ENCODE results near the gene C8G. TPM values are rescaled to one million over a fixed set of nuclear protein-coding genes. Genes with fewer than 3 reads are reported as not detected.

C8G gene
- total and polyA plus RNA-seq, 2 of the 8 experiments (the other 6 are each of a cell fraction or from before 2014, with no cell fraction given): 0.62 to 0.80 TPM

DNA sequence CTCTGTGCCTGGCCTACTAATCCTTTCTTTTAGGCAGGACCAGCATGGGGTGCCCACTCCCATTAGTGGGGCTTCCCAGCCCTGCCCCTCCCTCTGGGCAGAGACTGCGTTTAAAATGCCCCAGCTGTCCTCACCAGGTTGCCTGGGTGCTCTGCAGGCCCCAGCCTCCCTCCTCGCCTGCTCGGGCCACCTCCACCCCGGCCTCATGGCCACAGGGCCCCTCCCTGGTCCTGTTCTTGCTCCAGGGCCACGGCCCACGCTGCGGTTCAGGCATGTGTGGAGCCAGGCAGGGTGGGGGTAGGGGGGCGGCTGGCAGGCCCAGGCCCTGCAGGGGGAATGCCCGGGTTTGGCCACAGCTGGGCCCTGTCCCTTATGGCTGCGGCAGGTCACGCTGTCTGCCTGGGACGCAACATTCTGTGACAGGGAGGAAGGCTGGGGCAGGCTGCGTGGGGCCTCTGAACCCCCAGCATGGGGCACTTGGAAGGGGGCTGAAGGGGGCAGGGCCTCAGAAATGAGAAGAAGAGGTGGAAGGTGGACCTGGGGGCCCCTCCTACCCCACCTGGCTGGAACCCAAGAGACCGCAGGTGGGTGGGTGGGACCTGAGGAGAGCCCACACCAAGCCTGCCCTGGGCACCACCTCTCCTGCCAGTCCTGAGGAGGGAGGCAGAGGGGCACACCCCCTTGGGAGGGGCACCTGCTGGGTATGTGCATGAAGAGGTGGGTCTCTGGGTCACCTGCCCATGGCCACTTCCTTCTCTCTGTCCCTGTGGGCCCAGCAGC lies 6.7 kb downstream of the C8G start, which contains the start of gene LCN12:
LCN12 (plus strand) TSS at position 733 of the 780 bp plus-strand sequence. CDS start 55 bp downstream, outside the sequence.
- Histone ChIP-seq H3K56ac (replicated peaks; ENCODE audit: insufficient read length, low read depth, low read length) (no peak within 1 kb of the TSS), H3K23me2 (ENCODE audit: low read depth, low read length) (peaks cover 7% of the 10 kb centered on the region; the same call in 1 of the 2 replicates), H3K27me3 (replicated peaks in 1 of 4; ENCODE audit: control insufficient read depth in 3 of 4, extremely low read depth in 1 of 4, insufficient read depth in 3 of 4, low read length in 3 of 4) (no peaks in the 10 kb centered on the region), H3K14ac (ENCODE audit: insufficient read length) (no peak within 1 kb of the TSS), H3K9me3 (ENCODE audit: insufficient read depth in 2 of 2, low read depth in 1 of 2, low read length in 1 of 2) (no peaks in the 10 kb centered on the region), H2AK5ac (ENCODE audit: low read depth, low read length) (no peak within 1 kb of the TSS), H4K5ac (ENCODE audit: insufficient read length, low read depth, low read length) (no peak within 1 kb of the TSS), H3K4ac (replicated peaks; ENCODE audit: insufficient read length, low read depth, low read length) (no peak within 1 kb of the TSS), H3K9ac (replicated peaks in 1 of 4; ENCODE audit: extremely low read depth in 1 of 4, low read depth in 3 of 4, low read length in 3 of 4) (no peak within 1 kb of the TSS), H2BK120ac (replicated peaks; ENCODE audit: low read depth, low read length) (no peak within 1 kb of the TSS), H2AFZ (ENCODE audit: low read length) (no peak within 1 kb of the TSS), H3K36me3 (ENCODE audit: control insufficient read depth in 2 of 4, insufficient read depth in 4 of 4, low read length in 3 of 4) (no peaks in the 10 kb centered on the region), H2BK15ac (ENCODE audit: low read length) (no peak within 1 kb of the TSS), H3K4me1 (replicated peaks in 1 of 4; ENCODE audit: control insufficient read depth in 3 of 4, insufficient read depth in 4 of 4, low read length in 3 of 4) (peaks cover 0 to 14% (median 10%) of the 10 kb centered on the region in 4 experiments; a peak in 5 of 7 replicates), H3K27ac (ENCODE audit: low read depth, low read length) (no peak within 1 kb of the TSS), H2BK12ac (ENCODE audit: low read depth, low read length) (0 out of 2 replicates have a peak within 1 kb of the TSS, but pooled peaks have one; percentile 50), H3K4me2 (ENCODE audit: insufficient read depth in 1 of 2, low read depth in 2 of 2, low read length in 2 of 2) (no peak within 1 kb of the TSS; a peak in 1 of 4 replicates), H3K79me1 (ENCODE audit: low read depth, low read length) (no peaks in the 10 kb centered on the region), H3K79me2 (ENCODE audit: control insufficient read depth in 1 of 2, insufficient read depth in 2 of 2, low read length in 2 of 2) (no peaks in the 10 kb centered on the region), H3K4me3 (ENCODE audit: extremely low read depth in 1 of 4, insufficient read depth in 2 of 4, low read depth in 3 of 4, low read length in 4 of 4) (no peak within 1 kb of the TSS), H4K91ac (replicated peaks; ENCODE audit: insufficient read length, low read length) (peak within 1 kb of the TSS; percentile 40), H3K18ac (ENCODE audit: extremely low read depth, low read length) (no peak within 1 kb of the TSS), H3K23ac (ENCODE audit: insufficient read length) (no peak within 1 kb of the TSS), H2BK20ac (ENCODE audit: low read length) (no peak within 1 kb of the TSS), H4K8ac (ENCODE audit: extremely low read depth, insufficient read depth, low read length) (peak within 1 kb of the TSS; percentile 51; the same call in 1 of the 2 replicates), H4K20me1 (replicated peaks in 1 of 2; ENCODE audit: control insufficient read depth in 1 of 2, insufficient read depth in 2 of 2, low read length in 2 of 2) (peaks cover 0 to 4% of the 10 kb centered on the region in 2 experiments), H2BK5ac (ENCODE audit: low read depth, low read length) (no peak within 1 kb of the TSS)
- DNase-seq (ENCODE audit: low read depth in 1 of 2, low spot score in 2 of 2): no peak
- no peak for FAIRE-seq
- ChIA-PET CTCF (ENCODE audit: partially characterized antibody) (interaction anchor here (0.9 to 5.2 kb wide), 6 partner anchors 11 to 118 kb away, joined by 3 to 21 read pairs (median 4); partner anchors contain the start of gene SAPCD2), POLR2A (ENCODE audit: partially characterized antibody) (interaction anchor here (1.0 to 1.3 kb wide), 3 partner anchors 7 to 41 kb away, joined by 3 to 5 read pairs (median 3); no protein-coding TSS in a partner anchor)
- WGBS, 2 experiments (ENCODE audit: extremely low coverage in 1 of 2, insufficient coverage in 1 of 2, insufficient read length in 1 of 2, insufficient replicate concordance in 2 of 2, low coverage in 1 of 2, low lambda C conversion rate in 2 of 2, missing lambda C conversion rate in 1 of 2): 87% methylated on average over 9 of the region's 14 CpGs; no CpG with 5 or more reads in 1 of the 2 experiments
- TF ChIP-seq JUN (IDR thresholded peaks at IDR 0.05; ENCODE audit: low read depth, low read length): no peak
- no peak for TF ChIP-seq JUND (IDR thresholded peaks at IDR 0.05; ENCODE audit: low read length)
- no peak for TF ChIP-seq POU5F1 (IDR thresholded peaks at IDR 0.05; ENCODE audit: low read depth, low read length)
- TF ChIP-seq MAFK (IDR thresholded peaks at IDR 0.05; ENCODE audit: low read depth, low read length): no peak
- TF ChIP-seq HDAC6 (IDR thresholded peaks at IDR 0.05; ENCODE audit: low read depth, low read length): no peak
- TF ChIP-seq GTF2F1 (IDR thresholded peaks at IDR 0.05; ENCODE audit: borderline replicate concordance, low read depth, low read length): no peak
- no peak for TF ChIP-seq EGR1 (IDR thresholded peaks at IDR 0.05; ENCODE audit: borderline replicate concordance, low read depth, low read length)
- no peak for TF ChIP-seq CHD2 (IDR thresholded peaks at IDR 0.05; ENCODE audit: low read length)
- TF ChIP-seq HDAC2 (IDR thresholded peaks at IDR 0.05; ENCODE audit: borderline replicate concordance in 1 of 2, low read depth in 2 of 2, low read length in 2 of 2): no peak
- TF ChIP-seq NANOG (IDR thresholded peaks at IDR 0.05; ENCODE audit: insufficient read depth, low read depth, low read length, poor library complexity, severe bottlenecking): no peak
- TF ChIP-seq EZH2 (IDR thresholded peaks at IDR 0.05; ENCODE audit: low read depth, low read length, severe bottlenecking): no peak
